Peyer's patch (tissue), 4 donors: ENCODE measurements around the gene NMBR. TPM values are rescaled to one million over a fixed set of nuclear protein-coding genes. Genes with fewer than 3 reads are reported as not detected.

ENCODE experiments used
- DNase-seq, 3 donors: peaks; one replicate each; pipeline ENCODE4 v3.0.0-alpha.2; 2017 to 2019
- H3K27ac ChIP-seq, 4 donors: fragments of 200-600 bp; sonication (generic); one replicate each; pipeline ENCODE4 v1.5.1; 2016 to 2019
- H3K27me3 ChIP-seq, 2 donors: fragments of 200-600 bp; sonication (generic); one replicate each; pipeline ENCODE4 v1.5.1; 2019
- H3K36me3 ChIP-seq, 3 donors: fragments of 200-600 bp; sonication (generic); one replicate each; pipeline ENCODE4 v1.5.1; 2016 to 2019
- H3K4me1 ChIP-seq, 4 donors: fragments of 200-600 bp; sonication (generic); one replicate each; pipeline ENCODE4 v1.5.1; 2016 to 2019
- H3K4me3 ChIP-seq, 4 donors: fragments of 200-600 bp; sonication (generic); 1 replicate in 3 of 4; 2 replicates in 1 of 4; pipeline ENCODE4 v1.5.1; 2016 to 2019; ENCODE audit warnings: mild to moderate bottlenecking in 1 of 4
- H3K9me3 ChIP-seq, 4 donors: fragments of 200-600 bp; sonication (generic); one replicate each; pipeline ENCODE4 v1.5.1; 2016 to 2019; ENCODE audit warnings: mild to moderate bottlenecking in 1 of 4
- POLR2A ChIP-seq, 2 donors: fragments of 450-650 bp; IDR thresholded peaks; one replicate each; pipeline ENCODE4 v1.5.1; 2017; ENCODE audit warnings: antibody characterized with exemption in 2 of 2, mild to moderate bottlenecking in 2 of 2, moderate library complexity in 2 of 2
- total RNA-seq, 4 donors: library from RNA; depleted of rRNA; stranded (reverse); fragments of >200 nt; gene quantifications; one replicate each; pipeline ENCODE4 v1.1.0, GENCODE V29; 2016
- TF ChIP-seq, protein P1 (sequence below), 6 experiments: fragments of 450-650 bp in 4 of 6; fragments of 200-600 bp in 2 of 6; sonication (generic) in 1 of 6; IDR thresholded peaks; one replicate each; pipeline ENCODE4 v1.5.1; 2017 to 2019; ENCODE audit warnings: antibody characterized with exemption in 6 of 6, mild to moderate bottlenecking in 3 of 6, moderate library complexity in 1 of 6

The NMBR gene
- total RNA-seq, result not detected

- H3K9me3 ChIP-seq, result no peaks in the 10 kb centered on the region
- peak; percentile 45 to 53 for TF ChIP-seq POLR2A (IDR thresholded peaks at IDR 0.05)
- TF ChIP-seq, protein P1, sequence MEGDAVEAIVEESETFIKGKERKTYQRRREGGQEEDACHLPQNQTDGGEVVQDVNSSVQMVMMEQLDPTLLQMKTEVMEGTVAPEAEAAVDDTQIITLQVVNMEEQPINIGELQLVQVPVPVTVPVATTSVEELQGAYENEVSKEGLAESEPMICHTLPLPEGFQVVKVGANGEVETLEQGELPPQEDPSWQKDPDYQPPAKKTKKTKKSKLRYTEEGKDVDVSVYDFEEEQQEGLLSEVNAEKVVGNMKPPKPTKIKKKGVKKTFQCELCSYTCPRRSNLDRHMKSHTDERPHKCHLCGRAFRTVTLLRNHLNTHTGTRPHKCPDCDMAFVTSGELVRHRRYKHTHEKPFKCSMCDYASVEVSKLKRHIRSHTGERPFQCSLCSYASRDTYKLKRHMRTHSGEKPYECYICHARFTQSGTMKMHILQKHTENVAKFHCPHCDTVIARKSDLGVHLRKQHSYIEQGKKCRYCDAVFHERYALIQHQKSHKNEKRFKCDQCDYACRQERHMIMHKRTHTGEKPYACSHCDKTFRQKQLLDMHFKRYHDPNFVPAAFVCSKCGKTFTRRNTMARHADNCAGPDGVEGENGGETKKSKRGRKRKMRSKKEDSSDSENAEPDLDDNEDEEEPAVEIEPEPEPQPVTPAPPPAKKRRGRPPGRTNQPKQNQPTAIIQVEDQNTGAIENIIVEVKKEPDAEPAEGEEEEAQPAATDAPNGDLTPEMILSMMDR (IDR thresholded peaks at IDR 0.05), result peak; percentile 75 to 96 (median 90)
- peaks cover 0 to 20% (median 7%) of the 10 kb centered on the region in 4 donors for H3K4me1 ChIP-seq
- H3K27me3 ChIP-seq, result no peaks in the 10 kb centered on the region
- peak within 1 kb of the TSS; percentile 38 to 78 (median 62) for H3K27ac ChIP-seq
- peak within 1 kb of the TSS; percentile 64 to 84 (median 72) for H3K4me3 ChIP-seq
- peak; percentile 95 to 99 (median 96) for DNase-seq
- H3K36me3 ChIP-seq, result peaks cover 0 to 7% (median 0%) of the 10 kb centered on the region in 3 donors
Measured at GRCh38 chr6:142146828-142147662, at the start of gene NMBR, which contains the start of gene VTA1. Gene NMBR, minus strand, starts transcription at chr6:142147122. Its CDS starts 58,464 bp downstream, at chr6:142088658. Gene VTA1, plus strand, starts transcription at chr6:142147263. Its CDS starts 25 bp downstream, at chr6:142147288.

DNA sequence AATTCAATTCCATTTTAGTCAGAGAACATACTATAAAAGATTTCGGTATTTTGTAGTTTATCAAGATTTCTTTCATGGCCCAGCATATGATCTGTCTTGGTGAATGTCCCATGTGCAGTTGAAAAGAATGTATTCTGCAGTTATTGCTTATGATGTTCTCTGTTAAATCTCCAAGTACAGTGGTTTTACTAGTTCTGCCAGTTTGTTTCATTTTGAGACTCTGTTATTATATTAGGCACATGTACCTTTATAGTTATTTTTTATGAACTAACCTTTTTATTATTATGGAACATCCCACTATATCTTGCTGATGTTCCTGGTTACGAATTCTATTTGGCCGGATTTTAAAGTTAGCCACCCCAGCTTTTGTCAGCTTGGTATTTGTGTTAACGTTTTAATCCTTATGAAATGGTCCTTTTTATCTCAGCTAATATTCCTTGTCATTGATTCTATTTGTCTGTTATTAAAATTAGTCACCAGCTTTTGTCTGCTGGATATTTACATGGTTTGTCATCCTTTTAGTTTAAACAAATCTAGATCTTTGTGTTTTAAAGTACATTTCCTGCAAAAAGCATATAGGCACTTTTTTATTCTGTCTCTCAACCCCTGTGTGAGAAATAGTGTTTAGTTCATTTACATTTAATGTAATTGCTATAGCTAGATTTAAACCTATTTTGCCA lies 49.1 kb upstream of the NMBR start:
- H3K27ac ChIP-seq, result no peak overlapping the region
- H3K4me3 ChIP-seq, result no peak overlapping the region
- H3K9me3 ChIP-seq, result no peaks in the 10 kb centered on the region
- no peaks in the 10 kb centered on the region for H3K4me1 ChIP-seq
- DNase-seq, result no peak
- no peaks in the 10 kb centered on the region for H3K27me3 ChIP-seq
- TF ChIP-seq, protein P1 (IDR thresholded peaks at IDR 0.05), result no peak
- no peak for TF ChIP-seq POLR2A (IDR thresholded peaks at IDR 0.05)
- peaks cover 0 to 29% (median 0%) of the 10 kb centered on the region in 3 donors for H3K36me3 ChIP-seq

DNA sequence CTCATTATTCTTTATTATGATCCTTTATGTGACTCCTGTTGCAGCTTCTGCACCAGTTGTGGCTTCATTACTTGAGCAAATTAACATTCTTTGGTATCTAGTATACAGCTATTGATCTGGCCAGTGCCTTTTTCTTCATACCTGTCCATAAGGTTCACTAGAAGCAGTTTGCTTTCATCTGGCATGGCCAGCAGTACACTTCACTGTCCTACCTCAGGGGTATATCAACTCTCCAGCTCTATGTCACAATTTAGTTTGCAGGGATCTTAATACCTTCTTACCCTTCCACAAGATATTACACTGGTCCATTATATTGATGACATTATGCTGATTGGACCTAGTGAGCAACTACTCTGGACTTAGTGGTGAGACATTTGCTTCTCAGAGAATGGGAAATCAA lies 46.7 kb upstream of the NMBR start:
- Histone ChIP-seq H3K36me3 (peaks cover 0 to 29% (median 0%) of the 10 kb centered on the region in 3 donors), H3K4me1 (no peaks in the 10 kb centered on the region), H3K27ac (no peak overlapping the region), H3K27me3 (no peaks in the 10 kb centered on the region), H3K9me3 (no peaks in the 10 kb centered on the region), H3K4me3 (no peak overlapping the region)
- TF ChIP-seq, protein P1 (IDR thresholded peaks at IDR 0.05), result no peak
- TF ChIP-seq POLR2A (IDR thresholded peaks at IDR 0.05), result no peak
- DNase-seq, result no peak

- Histone ChIP-seq H3K4me1 (no peaks in the 10 kb centered on the region), H3K4me3 (no peak overlapping the region), H3K27me3 (no peaks in the 10 kb centered on the region), H3K36me3 (peaks cover 0 to 21% (median 0%) of the 10 kb centered on the region in 3 donors), H3K27ac (no peak overlapping the region), H3K9me3 (no peaks in the 10 kb centered on the region)
- DNase-seq, result no peak
- TF ChIP-seq, protein P1 (IDR thresholded peaks at IDR 0.05), result no peak
- no peak for TF ChIP-seq POLR2A (IDR thresholded peaks at IDR 0.05)
Measured at GRCh38 chr6:142192343-142192742, 45.4 kb upstream of the NMBR start.

GRCh38 chr6:142189057-142189456 lies 42.1 kb upstream of the NMBR start:
- no peaks in the 10 kb centered on the region for H3K9me3 ChIP-seq
- H3K4me1 ChIP-seq, result no peaks in the 10 kb centered on the region
- H3K4me3 ChIP-seq, result no peak overlapping the region
- no peaks in the 10 kb centered on the region for H3K27me3 ChIP-seq
- TF ChIP-seq, protein P1 (IDR thresholded peaks at IDR 0.05), result no peak
- no peak for TF ChIP-seq POLR2A (IDR thresholded peaks at IDR 0.05)
- no peak overlapping the region for H3K27ac ChIP-seq
- peaks cover 0 to 21% (median 0%) of the 10 kb centered on the region in 3 donors for H3K36me3 ChIP-seq
- DNase-seq, result no peak
